ENCODE measurements around the gene CBL.

The CBL gene

GRCh38 chr11:119310682-119311052, 104.5 kb downstream of the CBL start:
- in situ Hi-C loops (cut with HindIII; ENCODE audit: low sequenced_read_pairs): no loop called here
- TF ChIP-seq, protein P1, sequence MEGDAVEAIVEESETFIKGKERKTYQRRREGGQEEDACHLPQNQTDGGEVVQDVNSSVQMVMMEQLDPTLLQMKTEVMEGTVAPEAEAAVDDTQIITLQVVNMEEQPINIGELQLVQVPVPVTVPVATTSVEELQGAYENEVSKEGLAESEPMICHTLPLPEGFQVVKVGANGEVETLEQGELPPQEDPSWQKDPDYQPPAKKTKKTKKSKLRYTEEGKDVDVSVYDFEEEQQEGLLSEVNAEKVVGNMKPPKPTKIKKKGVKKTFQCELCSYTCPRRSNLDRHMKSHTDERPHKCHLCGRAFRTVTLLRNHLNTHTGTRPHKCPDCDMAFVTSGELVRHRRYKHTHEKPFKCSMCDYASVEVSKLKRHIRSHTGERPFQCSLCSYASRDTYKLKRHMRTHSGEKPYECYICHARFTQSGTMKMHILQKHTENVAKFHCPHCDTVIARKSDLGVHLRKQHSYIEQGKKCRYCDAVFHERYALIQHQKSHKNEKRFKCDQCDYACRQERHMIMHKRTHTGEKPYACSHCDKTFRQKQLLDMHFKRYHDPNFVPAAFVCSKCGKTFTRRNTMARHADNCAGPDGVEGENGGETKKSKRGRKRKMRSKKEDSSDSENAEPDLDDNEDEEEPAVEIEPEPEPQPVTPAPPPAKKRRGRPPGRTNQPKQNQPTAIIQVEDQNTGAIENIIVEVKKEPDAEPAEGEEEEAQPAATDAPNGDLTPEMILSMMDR (IDR thresholded peaks at IDR 0.05; ENCODE audit: low read depth, low read length): no peak
- H3K4me3 ChIP-seq (ENCODE audit: low read depth, low read length): no peak overlapping the region
- DNase-seq (ENCODE audit: low read depth, low spot score): no peak

DNA sequence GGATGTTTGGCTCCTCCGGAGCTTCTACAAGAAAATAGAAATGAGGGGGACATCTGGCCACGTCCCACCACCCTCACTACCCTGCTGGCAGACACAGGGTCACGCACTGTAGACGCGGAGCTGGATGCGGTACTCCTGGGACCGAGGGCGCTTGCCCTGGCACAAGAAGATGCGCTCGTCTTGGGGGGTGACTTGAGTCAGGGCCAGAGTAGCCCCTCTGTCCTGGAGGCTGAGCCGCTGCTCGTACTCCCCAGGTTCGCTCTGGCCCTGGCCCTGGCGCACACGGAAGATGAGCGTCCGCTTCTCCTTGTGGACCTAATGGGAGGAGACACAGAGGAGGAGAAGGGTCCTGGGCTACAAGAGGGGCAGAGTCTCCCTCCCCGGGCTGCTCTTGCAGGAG, 108.6 kb downstream of the CBL start:
- TF ChIP-seq, protein P1 (IDR thresholded peaks at IDR 0.05; ENCODE audit: low read depth, low read length): no peak
- no peak for DNase-seq (ENCODE audit: low read depth, low spot score)
- in situ Hi-C loops (cut with HindIII; ENCODE audit: low sequenced_read_pairs): no loop called here
- no peak overlapping the region for H3K4me3 ChIP-seq (ENCODE audit: low read depth, low read length)

DNA sequence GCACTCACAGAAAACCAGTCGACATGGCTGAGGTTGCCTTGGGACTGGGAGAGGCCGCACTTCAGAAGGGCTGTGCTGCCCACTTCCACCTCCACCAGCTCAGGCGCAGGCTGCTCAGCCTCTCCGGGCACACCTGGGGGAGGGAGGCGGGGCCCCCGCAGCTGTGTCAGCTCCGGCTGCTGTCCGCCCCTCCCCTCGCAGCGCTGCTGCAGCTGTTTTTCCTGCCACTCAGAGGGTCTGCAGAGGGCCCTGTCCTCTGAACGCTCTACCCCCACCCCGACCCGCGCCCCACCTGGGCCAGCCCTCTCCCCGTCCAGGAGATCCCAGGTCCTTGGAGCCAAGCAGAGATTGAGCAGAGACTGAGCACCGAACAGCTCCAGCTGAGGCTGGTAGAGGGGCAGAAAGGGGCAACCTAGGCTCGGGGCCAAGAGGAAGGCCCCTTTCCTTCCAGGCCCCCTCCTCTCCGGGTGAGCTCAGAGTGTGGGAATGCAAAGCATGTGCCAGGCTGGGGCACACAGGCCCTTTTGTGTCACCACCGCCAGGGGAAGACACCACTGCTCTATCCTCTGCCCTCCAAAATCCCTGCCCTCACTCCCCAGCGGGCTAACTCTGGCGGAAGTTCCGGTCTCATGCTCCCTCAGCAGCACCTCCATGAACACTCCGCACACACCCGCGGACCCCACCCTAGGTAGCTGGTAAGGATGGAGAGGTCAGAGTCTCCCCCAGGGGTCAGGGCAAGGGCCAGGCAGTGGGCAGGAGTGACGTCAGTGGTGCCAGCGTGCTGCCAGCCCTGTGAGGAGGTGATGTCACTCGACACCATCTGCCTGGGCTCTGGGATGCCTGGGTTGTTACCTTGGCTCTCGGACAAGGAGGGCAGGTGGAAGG, 109.2 kb downstream of the CBL start:
- peak overlapping the region; percentile 55 for H3K4me3 ChIP-seq (ENCODE audit: low read depth, low read length)
- no peak for DNase-seq (ENCODE audit: low read depth, low spot score)
- TF ChIP-seq, protein P1 (IDR thresholded peaks at IDR 0.05; ENCODE audit: low read depth, low read length): no peak
- in situ Hi-C loops (cut with HindIII; ENCODE audit: low sequenced_read_pairs): no loop called here

GRCh38 chr11:119316016-119316728, 110.0 kb downstream of the CBL start:
- peak overlapping the region; percentile 55 for H3K4me3 ChIP-seq (ENCODE audit: low read depth, low read length)
- peak; percentile 31 for DNase-seq (ENCODE audit: low read depth, low spot score)
- TF ChIP-seq, protein P1 (IDR thresholded peaks at IDR 0.05; ENCODE audit: low read depth, low read length): no peak
- in situ Hi-C loops (cut with HindIII; ENCODE audit: low sequenced_read_pairs): no loop called here

GRCh38 chr11:119316729-119317591, 110.8 kb downstream of the CBL start, which contains the start of gene MCAM:
TSS of gene MCAM (minus strand) at chr11:119317130. CDS start at chr11:119317101, 29 bp downstream.
- peak within 1 kb of the TSS; percentile 55 for H3K4me3 ChIP-seq (ENCODE audit: low read depth, low read length)
- in situ Hi-C loops (cut with HindIII; ENCODE audit: low sequenced_read_pairs): no loop called here
- TF ChIP-seq, protein P1 (IDR thresholded peaks at IDR 0.05; ENCODE audit: low read depth, low read length): no peak
- DNase-seq (ENCODE audit: low read depth, low spot score): peak; percentile 43
